Body of pancreas (tissue), 4 donors: ENCODE results near the gene SEMA5B. TPM values are rescaled to one million over a fixed set of nuclear protein-coding genes. Genes with fewer than 3 reads are reported as not detected.

Experiments
- ATAC-seq: fragments of 150-250 bp; one replicate; pipeline ENCODE4 v1.9.1; 2016
- DNase-seq, 4 donors: peaks; one replicate each; pipeline ENCODE4 v3.0.0-alpha.2; 2019
- H3K27ac ChIP-seq, 4 donors: fragments of 200-600 bp; sonication (generic); 1 replicate in 3 of 4; 2 replicates in 1 of 4; pipeline versions ENCODE4 v1.5.1 to v1.6.1; 2016 to 2019; ENCODE audit warnings: mild to moderate bottlenecking in 1 of 4, mixed read lengths in 1 of 4, moderate library complexity in 1 of 4
- H3K27me3 ChIP-seq, 2 donors: fragments of 200-600 bp; sonication (generic); one replicate each; pipeline ENCODE4 v1.6.0; 2016; ENCODE audit warnings: mild to moderate bottlenecking in 1 of 2
- H3K36me3 ChIP-seq, 2 donors: fragments of 200-600 bp; sonication (generic); replicated peaks in 1 of 2; 2 replicates each; pipeline ENCODE4 v1.5.1; 2016; ENCODE audit warnings: low read depth in 2 of 2; ENCODE audit not compliant: insufficient read depth in 1 of 2
- H3K4me1 ChIP-seq: fragments of 200-600 bp; sonication (generic); one replicate; pipeline ENCODE4 v1.6.0; 2016
- H3K4me3 ChIP-seq, 2 donors: fragments of 200-600 bp; sonication (generic); 1 replicate in 1 of 2; 2 replicates in 1 of 2; pipeline ENCODE4 v1.5.1; 2016 to 2019
- H3K9me3 ChIP-seq, 3 donors: fragments of 200-600 bp; sonication (generic); 1 replicate in 2 of 3; 2 replicates in 1 of 3; pipeline ENCODE4 v1.5.1; 2016
- CTCF ChIP-seq, 7 experiments: fragments of 450-650 bp in 4 of 7; fragments of 200-600 bp in 3 of 7; sonication (generic) in 3 of 7; IDR thresholded peaks; one replicate each; pipeline ENCODE4 v1.5.1; 2016 to 2019; ENCODE audit warnings: antibody characterized with exemption in 7 of 7
- POLR2A ChIP-seq, 3 donors: fragments of 450-650 bp; IDR thresholded peaks; one replicate each; pipeline ENCODE4 v1.6.1; 2016; ENCODE audit warnings: antibody characterized with exemption in 3 of 3, mild to moderate bottlenecking in 2 of 3
- WGBS, 2 donors: methylation state at CpG; one replicate each; pipeline ENCODE4 v1.1.5; 2017; 5-methylcytosine and 5-hydroxymethylcytosine counted together
- intact Hi-C: fragments of 100-400 bp; cut with DNase I; formaldehyde crosslinking; loops from one replicate; pipeline ENCODE4 v1.15.1; 2023
- total RNA-seq, 2 donors: library from RNA; depleted of rRNA; stranded (reverse); fragments of >200 nt; gene quantifications; one replicate each; pipeline ENCODE4 v1.1.0, GENCODE V29; 2016

SEMA5B gene
- total RNA-seq, 2 donors from 2014 or later = 1.0 to 15.2 TPM

DNA sequence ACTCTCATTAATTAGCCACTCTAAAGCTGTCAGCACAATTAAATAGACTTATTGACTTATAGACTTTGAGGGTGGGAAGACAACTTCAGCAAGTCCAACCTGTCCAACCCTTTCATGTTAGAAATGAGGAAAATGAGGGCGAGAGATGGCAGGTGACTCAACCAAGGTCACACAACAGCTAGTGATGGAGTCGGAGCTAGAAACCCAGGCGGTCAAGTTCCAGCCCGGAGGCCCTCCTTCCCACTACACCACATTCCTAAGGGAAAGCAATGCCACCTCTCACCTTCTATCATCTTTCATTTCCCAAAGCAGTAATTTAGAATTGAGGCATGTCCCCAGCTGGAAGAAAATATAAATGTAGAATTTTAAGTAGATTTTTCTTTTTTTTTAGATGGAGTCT, 28.7 kb downstream of the SEMA5B start:
- no peak for ATAC-seq
- Histone ChIP-seq H3K36me3 (no peaks in the 10 kb centered on the region), H3K9me3 (no peaks in the 10 kb centered on the region), H3K4me3 (no peak overlapping the region), H3K4me1 (peaks cover 8% of the 10 kb centered on the region), H3K27ac (no peak overlapping the region), H3K27me3 (no peaks in the 10 kb centered on the region)
- TF ChIP-seq CTCF (IDR thresholded peaks at IDR 0.05) (no peak), POLR2A (IDR thresholded peaks at IDR 0.05) (no peak)
- 88 to 90% methylated on average over 4 of the region's 4 CpGs for WGBS, 2 donors
- DNase-seq = no peak
- intact Hi-C loops = no loop called here

- no peaks in the 10 kb centered on the region for H3K9me3 ChIP-seq
- H3K36me3 ChIP-seq = no peaks in the 10 kb centered on the region
- peaks cover 8% of the 10 kb centered on the region for H3K4me1 ChIP-seq
- intact Hi-C loops = no loop called here
- H3K4me3 ChIP-seq = no peak overlapping the region
- H3K27ac ChIP-seq = no peak overlapping the region
- ATAC-seq (no peak), DNase-seq (no peak)
- H3K27me3 ChIP-seq = no peaks in the 10 kb centered on the region
- TF ChIP-seq CTCF (IDR thresholded peaks at IDR 0.05) = no peak
- TF ChIP-seq POLR2A (IDR thresholded peaks at IDR 0.05) = no peak
- 80 to 86% methylated on average over 7 of the region's 7 CpGs for WGBS, 2 donors
Observed at GRCh38 chr3:122998206-122998605, 29.4 kb downstream of the SEMA5B start.

GRCh38 chr3:122996038-122996580, 31.5 kb downstream of the SEMA5B start:
- Histone ChIP-seq H3K4me1 (peaks cover 8% of the 10 kb centered on the region), H3K9me3 (no peaks in the 10 kb centered on the region), H3K4me3 (no peak overlapping the region), H3K27me3 (no peaks in the 10 kb centered on the region), H3K27ac (peak overlapping the region in 1 of 4 donors; percentile 48), H3K36me3 (no peaks in the 10 kb centered on the region)
- ATAC-seq (peak; percentile 70), DNase-seq (peak in 3 of 4 donors; percentile 23 to 28 (median 24))
- intact Hi-C loops = no loop called here
- 58 to 66% methylated on average over 14 of the region's 14 CpGs for WGBS, 2 donors
- no peak for TF ChIP-seq CTCF (IDR thresholded peaks at IDR 0.05)
- TF ChIP-seq POLR2A (IDR thresholded peaks at IDR 0.05) = no peak

DNA sequence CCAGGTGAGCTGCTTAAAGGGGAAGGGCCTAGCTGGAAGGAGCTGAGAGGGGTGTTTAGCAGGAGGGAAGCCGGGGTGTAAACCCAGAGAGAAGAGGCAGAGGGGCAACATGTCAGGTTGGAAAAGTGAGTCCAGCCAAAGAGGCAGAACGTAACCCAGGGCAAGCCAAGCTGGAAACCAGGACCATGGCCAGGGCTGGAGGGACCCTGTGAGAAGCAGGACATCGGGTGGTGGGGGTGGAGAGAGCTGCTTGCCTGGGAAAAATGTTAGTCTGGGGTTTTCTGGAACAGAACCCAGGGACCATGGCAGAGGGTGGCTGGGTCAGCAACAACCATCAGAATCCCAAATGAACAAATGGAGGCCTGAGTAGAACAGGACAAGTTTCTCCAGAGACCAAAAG, 32.6 kb downstream of the SEMA5B start:
- Histone ChIP-seq H3K4me1 (peaks cover 8% of the 10 kb centered on the region), H3K36me3 (no peaks in the 10 kb centered on the region), H3K27ac (no peak overlapping the region), H3K27me3 (no peaks in the 10 kb centered on the region), H3K9me3 (no peaks in the 10 kb centered on the region), H3K4me3 (no peak overlapping the region)
- WGBS, 2 donors = 82 to 83% methylated on average over 3 of the region's 3 CpGs
- intact Hi-C loops = no loop called here
- no peak for ATAC-seq
- no peak for DNase-seq
- TF ChIP-seq CTCF (IDR thresholded peaks at IDR 0.05) (no peak), POLR2A (IDR thresholded peaks at IDR 0.05) (no peak)
